T-helper 17 cell (primary cell): ENCODE measurements around the gene CST3. TPM values are rescaled to one million over a fixed set of nuclear protein-coding genes. Genes with fewer than 3 reads are reported as not detected.
A peak's percentile ranks its signal among the peaks of the same experiment; 100 is the strongest.
"Not testable (repeated sequence)": the region's sequence is repeated elsewhere in the genome, so short reads cannot be mapped to it uniquely, and the experiment has no call there.

Source experiments
- ATAC-seq: fragments of 150-1000 bp; cut with Tn5 transposase; 2 replicates; pipeline ENCODE4 v1.10.0; 2021; ENCODE audit warnings: mild to moderate bottlenecking, moderate library complexity
- DNase-seq, 3 donors: peaks; one replicate each; pipeline versions ENCODE4 v3.0.0 to v3.0.0-alpha.2; 2020 to 2021
- H3K9me3 ChIP-seq: one replicate; pipeline ENCODE4 v1.7.0; 2013; ENCODE audit warnings: low read length, mild to moderate bottlenecking; ENCODE audit not compliant: control insufficient read depth, poor library complexity, severe bottlenecking
- H3K27ac Mint-ChIP-seq: one replicate; pipeline ENCODE4 v1.8.0; 2022; ENCODE audit warnings: mild to moderate bottlenecking, moderate library complexity, mixed read lengths
- H3K27me3 Mint-ChIP-seq: one replicate; pipeline ENCODE4 v1.8.0; 2022; ENCODE audit warnings: mixed read lengths
- H3K36me3 Mint-ChIP-seq: one replicate; pipeline ENCODE4 v1.8.0; 2022; ENCODE audit warnings: low read depth, mixed read lengths
- H3K4me1 Mint-ChIP-seq: one replicate; pipeline ENCODE4 v1.8.0; 2022; ENCODE audit warnings: mild to moderate bottlenecking, mixed read lengths
- H3K4me3 Mint-ChIP-seq: one replicate; pipeline ENCODE4 v1.8.0; 2022; ENCODE audit warnings: mild to moderate bottlenecking, moderate library complexity, mixed read lengths
- total RNA-seq, 4 donors: library from RNA in 2 of 4; stranded (reverse) in 2 of 4; gene quantifications; one replicate each; pipeline ENCODE4 v1.2.3 and lab custom pipeline; 2022 to 2026

The CST3 gene
- total RNA-seq, 2 donors from 2014 or later: 29.5 to 87.5 TPM

- DNase-seq: no peak
- Mint-ChIP-seq H3K36me3 (no peaks in the 10 kb centered on the region), H3K4me1 (no peaks in the 10 kb centered on the region), H3K27me3 (no peaks in the 10 kb centered on the region), H3K27ac (no peak overlapping the region), H3K4me3 (no peak overlapping the region)
- no peak for ATAC-seq
- H3K9me3 ChIP-seq: no peaks in the 10 kb centered on the region
Measured at GRCh38 chr20:23669327-23669726, 31.6 kb upstream of the CST3 start.

GRCh38 chr20:23668477-23668951, 30.8 kb upstream of the CST3 start:
- H3K36me3 Mint-ChIP-seq: no peaks in the 10 kb centered on the region
- no peak overlapping the region for H3K4me3 Mint-ChIP-seq
- H3K9me3 ChIP-seq: no peaks in the 10 kb centered on the region
- ATAC-seq (peak; percentile 49), DNase-seq (peak in 1 of 3 donors; percentile 13)
- H3K4me1 Mint-ChIP-seq: no peaks in the 10 kb centered on the region
- H3K27me3 Mint-ChIP-seq: no peaks in the 10 kb centered on the region
- no peak overlapping the region for H3K27ac Mint-ChIP-seq

- Mint-ChIP-seq H3K36me3 (no peaks in the 10 kb centered on the region), H3K27ac (no peak overlapping the region), H3K27me3 (no peaks in the 10 kb centered on the region), H3K4me3 (no peak overlapping the region), H3K4me1 (no peaks in the 10 kb centered on the region)
- no peaks in the 10 kb centered on the region for H3K9me3 ChIP-seq
- no peak for ATAC-seq
- DNase-seq: no peak
Measured at GRCh38 chr20:23667666-23668065, 29.9 kb upstream of the CST3 start.

- Mint-ChIP-seq H3K4me3 (no peak overlapping the region), H3K4me1 (no peaks in the 10 kb centered on the region), H3K27me3 (no peaks in the 10 kb centered on the region)
Measured at GRCh38 chr20:23666698-23667097, 28.9 kb upstream of the CST3 start.

GRCh38 chr20:23666189-23666588, 28.4 kb upstream of the CST3 start:
- H3K36me3 Mint-ChIP-seq: no peaks in the 10 kb centered on the region
- no peaks in the 10 kb centered on the region for H3K9me3 ChIP-seq
- no peaks in the 10 kb centered on the region for H3K4me1 Mint-ChIP-seq
- DNase-seq (no peak), ATAC-seq (no peak)
- H3K27ac Mint-ChIP-seq: no peak overlapping the region
- H3K4me3 Mint-ChIP-seq: no peak overlapping the region
- H3K27me3 Mint-ChIP-seq: no peaks in the 10 kb centered on the region

More at GRCh38 chr20:23666698-23667097, 28.9 kb upstream of the CST3 start:
- H3K9me3 ChIP-seq: no peaks in the 10 kb centered on the region
- Mint-ChIP-seq H3K36me3 (no peaks in the 10 kb centered on the region), H3K27ac (no peak overlapping the region)
- ATAC-seq: no peak
- no peak for DNase-seq

GRCh38 chr20:23664954-23665353, 27.2 kb upstream of the CST3 start:
- DNase-seq (no peak), ATAC-seq (no peak)
- no peak overlapping the region for H3K4me3 Mint-ChIP-seq
- no peak overlapping the region for H3K27ac Mint-ChIP-seq
- H3K4me1 Mint-ChIP-seq: no peaks in the 10 kb centered on the region
- H3K9me3 ChIP-seq: no peaks in the 10 kb centered on the region
- no peaks in the 10 kb centered on the region for H3K36me3 Mint-ChIP-seq
- no peaks in the 10 kb centered on the region for H3K27me3 Mint-ChIP-seq

- not testable (repeated sequence) for H3K4me1 Mint-ChIP-seq, H3K9me3 ChIP-seq, H3K36me3 Mint-ChIP-seq, H3K27me3 Mint-ChIP-seq, H3K27ac Mint-ChIP-seq, H3K4me3 Mint-ChIP-seq, DNase-seq, ATAC-seq
Measured at GRCh38 chr20:23664046-23664445, 26.3 kb upstream of the CST3 start.

GRCh38 chr20:23663180-23663579, 25.4 kb upstream of the CST3 start:
- ATAC-seq: no peak
- no peak for DNase-seq
- H3K27me3 Mint-ChIP-seq: no peaks in the 10 kb centered on the region
- no peaks in the 10 kb centered on the region for H3K9me3 ChIP-seq
- H3K36me3 Mint-ChIP-seq: no peaks in the 10 kb centered on the region
- H3K4me1 Mint-ChIP-seq: no peaks in the 10 kb centered on the region
- H3K4me3 Mint-ChIP-seq: no peak overlapping the region
- H3K27ac Mint-ChIP-seq: no peak overlapping the region

- Mint-ChIP-seq H3K36me3 (no peaks in the 10 kb centered on the region), H3K4me1 (no peaks in the 10 kb centered on the region), H3K4me3 (no peak overlapping the region), H3K27ac (no peak overlapping the region), H3K27me3 (no peaks in the 10 kb centered on the region)
- no peak for ATAC-seq
- no peaks in the 10 kb centered on the region for H3K9me3 ChIP-seq
- no peak for DNase-seq
Measured at GRCh38 chr20:23662276-23662870, 24.6 kb upstream of the CST3 start.

- H3K9me3 ChIP-seq: no peaks in the 10 kb centered on the region
- ATAC-seq: no peak
- Mint-ChIP-seq H3K4me1 (no peaks in the 10 kb centered on the region), H3K27me3 (peaks cover 5% of the 10 kb centered on the region), H3K36me3 (peaks cover 2% of the 10 kb centered on the region), H3K4me3 (no peak overlapping the region), H3K27ac (no peak overlapping the region)
- DNase-seq: no peak
Measured at GRCh38 chr20:23661002-23661429, 23.3 kb upstream of the CST3 start.

GRCh38 chr20:23659989-23660837, 22.5 kb upstream of the CST3 start:
- DNase-seq (no peak), ATAC-seq (no peak)
- H3K4me3 Mint-ChIP-seq: no peak overlapping the region
- H3K27me3 Mint-ChIP-seq: peaks cover 5% of the 10 kb centered on the region
- H3K9me3 ChIP-seq: no peaks in the 10 kb centered on the region
- peaks cover 2% of the 10 kb centered on the region for H3K36me3 Mint-ChIP-seq
- H3K27ac Mint-ChIP-seq: no peak overlapping the region
- H3K4me1 Mint-ChIP-seq: no peaks in the 10 kb centered on the region

GRCh38 chr20:23659610-23659988, 21.8 kb upstream of the CST3 start:
- not testable (repeated sequence) for DNase-seq, H3K9me3 ChIP-seq, H3K4me3 Mint-ChIP-seq, H3K27ac Mint-ChIP-seq, H3K36me3 Mint-ChIP-seq, H3K4me1 Mint-ChIP-seq, ATAC-seq
- H3K27me3 Mint-ChIP-seq: peaks cover 12% of the 10 kb centered on the region

GRCh38 chr20:23658989-23659609, 21.3 kb upstream of the CST3 start:
- no peak overlapping the region for H3K4me3 Mint-ChIP-seq
- no peak overlapping the region for H3K27ac Mint-ChIP-seq
- ATAC-seq (no peak), DNase-seq (no peak)
- H3K9me3 ChIP-seq: no peaks in the 10 kb centered on the region
- peaks cover 17% of the 10 kb centered on the region for H3K27me3 Mint-ChIP-seq
- H3K4me1 Mint-ChIP-seq: no peaks in the 10 kb centered on the region
- H3K36me3 Mint-ChIP-seq: peaks cover 2% of the 10 kb centered on the region
